ENCODE data around the gene MFSD8. TPM values are rescaled to one million over a fixed set of nuclear protein-coding genes. Genes with fewer than 3 reads are reported as not detected.
"Not testable (repeated sequence)": the region's sequence is repeated elsewhere in the genome, so short reads cannot be mapped to it uniquely, and the experiment has no call there.

Gene MFSD8
- total and polyA plus RNA-seq, 2 donors, result 8.9 to 64.4 TPM

GRCh38 chr4:127917151-127917550 is 47.8 kb downstream of the MFSD8 start:
- no peak for DNase-seq (ENCODE audit: extremely low spot score)
- Histone ChIP-seq H3K27ac (ENCODE audit: low read depth) (no peak overlapping the region), H3K4me1 (ENCODE audit: insufficient read depth) (no peaks in the 10 kb centered on the region), H3K36me3 (ENCODE audit: insufficient read depth) (no peaks in the 10 kb centered on the region), H3K4me3 (ENCODE audit: low read depth, low read length) (no peak overlapping the region)

GRCh38 chr4:127916512-127916911 is 48.5 kb downstream of the MFSD8 start:
- 93% methylated on average over 3 of the region's 3 CpGs for WGBS
- Histone ChIP-seq H3K4me3 (ENCODE audit: low read depth, low read length) (no peak overlapping the region), H3K36me3 (ENCODE audit: insufficient read depth) (no peaks in the 10 kb centered on the region), H3K4me1 (ENCODE audit: insufficient read depth) (no peaks in the 10 kb centered on the region), H3K27ac (ENCODE audit: low read depth) (no peak overlapping the region)
- DNase-seq (ENCODE audit: extremely low spot score), result no peak

- no peaks in the 10 kb centered on the region for H3K4me1 ChIP-seq (ENCODE audit: insufficient read depth)
- DNase-seq (ENCODE audit: extremely low spot score), result no peak
- H3K4me3 ChIP-seq (ENCODE audit: low read depth, low read length), result no peak overlapping the region
- no peaks in the 10 kb centered on the region for H3K36me3 ChIP-seq (ENCODE audit: insufficient read depth)
- WGBS, result 89% methylated on average over 8 of the region's 8 CpGs
- H3K27ac ChIP-seq (ENCODE audit: low read depth), result no peak overlapping the region
Measured at GRCh38 chr4:127905029-127905428, 59.9 kb downstream of the MFSD8 start.

- not testable (repeated sequence) for H3K27ac ChIP-seq (ENCODE audit: low read depth); H3K4me3 ChIP-seq (ENCODE audit: low read depth, low read length); H3K4me1 ChIP-seq (ENCODE audit: insufficient read depth); H3K36me3 ChIP-seq (ENCODE audit: insufficient read depth); DNase-seq (ENCODE audit: extremely low spot score)
- 95% methylated on average over 4 of the region's 4 CpGs for WGBS
Measured at GRCh38 chr4:127899682-127900081, 65.3 kb downstream of the MFSD8 start.

GRCh38 chr4:127896528-127896927 is 68.4 kb downstream of the MFSD8 start:
- Histone ChIP-seq H3K27ac (ENCODE audit: low read depth) (no peak overlapping the region), H3K4me3 (ENCODE audit: low read depth, low read length) (no peak overlapping the region), H3K4me1 (ENCODE audit: insufficient read depth) (no peaks in the 10 kb centered on the region), H3K36me3 (ENCODE audit: insufficient read depth) (no peaks in the 10 kb centered on the region)
- WGBS, result 98% methylated on average over 1 of the region's 1 CpG
- DNase-seq (ENCODE audit: extremely low spot score), result no peak

GRCh38 chr4:127896069-127896468 is 68.9 kb downstream of the MFSD8 start:
- 91% methylated on average over 1 of the region's 1 CpG for WGBS
- Histone ChIP-seq H3K4me1 (ENCODE audit: insufficient read depth) (no peaks in the 10 kb centered on the region), H3K27ac (ENCODE audit: low read depth) (no peak overlapping the region), H3K36me3 (ENCODE audit: insufficient read depth) (no peaks in the 10 kb centered on the region), H3K4me3 (ENCODE audit: low read depth, low read length) (no peak overlapping the region)
- no peak for DNase-seq (ENCODE audit: extremely low spot score)

GRCh38 chr4:127889903-127890302 is 75.1 kb downstream of the MFSD8 start:
- DNase-seq (ENCODE audit: extremely low spot score), result no peak
- no peaks in the 10 kb centered on the region for H3K36me3 ChIP-seq (ENCODE audit: insufficient read depth)
- no peak overlapping the region for H3K4me3 ChIP-seq (ENCODE audit: low read depth, low read length)
- H3K4me1 ChIP-seq (ENCODE audit: insufficient read depth), result no peaks in the 10 kb centered on the region
- 62% methylated on average over 3 of the region's 3 CpGs for WGBS
- no peak overlapping the region for H3K27ac ChIP-seq (ENCODE audit: low read depth)

- no peak overlapping the region for H3K4me3 ChIP-seq (ENCODE audit: low read depth, low read length)
- no peaks in the 10 kb centered on the region for H3K36me3 ChIP-seq (ENCODE audit: insufficient read depth)
- 84% methylated on average over 1 of the region's 1 CpG for WGBS
- H3K4me1 ChIP-seq (ENCODE audit: insufficient read depth), result no peaks in the 10 kb centered on the region
- H3K27ac ChIP-seq (ENCODE audit: low read depth), result no peak overlapping the region
- DNase-seq (ENCODE audit: extremely low spot score), result no peak
Measured at GRCh38 chr4:127888559-127888958, 76.4 kb downstream of the MFSD8 start.

- Histone ChIP-seq H3K27ac (ENCODE audit: low read depth) (no peak overlapping the region), H3K4me1 (ENCODE audit: insufficient read depth) (no peaks in the 10 kb centered on the region), H3K36me3 (ENCODE audit: insufficient read depth) (no peaks in the 10 kb centered on the region), H3K4me3 (ENCODE audit: low read depth, low read length) (peak overlapping the region; percentile 81)
- DNase-seq (ENCODE audit: extremely low spot score), result peak; percentile 7
- under 1% methylated on average over 7 of the region's 7 CpGs for WGBS
Measured at GRCh38 chr4:127881563-127881864, 83.5 kb downstream of the MFSD8 start.

GRCh38 chr4:127880763-127881562 is 84.0 kb downstream of the MFSD8 start, which contains the start of gene PLK4:
Gene PLK4 (plus strand): TSS chr4:127880893. CDS start chr4:127881135, 242 bp downstream.
- WGBS, result under 1% methylated on average over 70 of the region's 70 CpGs
- H3K36me3 ChIP-seq (ENCODE audit: insufficient read depth), result no peaks in the 10 kb centered on the region
- H3K27ac ChIP-seq (ENCODE audit: low read depth), result peak within 1 kb of the TSS; percentile 11
- peak; percentile 92 for DNase-seq (ENCODE audit: extremely low spot score)
- H3K4me1 ChIP-seq (ENCODE audit: insufficient read depth), result no peaks in the 10 kb centered on the region
- H3K4me3 ChIP-seq (ENCODE audit: low read depth, low read length), result peak within 1 kb of the TSS; percentile 81

- Histone ChIP-seq H3K4me3 (ENCODE audit: low read depth, low read length) (no peak overlapping the region), H3K36me3 (ENCODE audit: insufficient read depth) (no peaks in the 10 kb centered on the region), H3K27ac (ENCODE audit: low read depth) (no peak overlapping the region), H3K4me1 (ENCODE audit: insufficient read depth) (no peaks in the 10 kb centered on the region)
- no peak for DNase-seq (ENCODE audit: extremely low spot score)
Measured at GRCh38 chr4:127875791-127876190, 89.2 kb downstream of the MFSD8 start.

- no peak for DNase-seq (ENCODE audit: extremely low spot score)
- Histone ChIP-seq H3K4me3 (ENCODE audit: low read depth, low read length) (no peak overlapping the region), H3K27ac (ENCODE audit: low read depth) (no peak overlapping the region), H3K4me1 (ENCODE audit: insufficient read depth) (no peaks in the 10 kb centered on the region), H3K36me3 (ENCODE audit: insufficient read depth) (no peaks in the 10 kb centered on the region)
- 36% methylated on average over 3 of the region's 3 CpGs for WGBS
Measured at GRCh38 chr4:127870688-127871087, 94.3 kb downstream of the MFSD8 start.

GRCh38 chr4:127870281-127870680 is 94.7 kb downstream of the MFSD8 start:
- DNase-seq (ENCODE audit: extremely low spot score), result no peak
- Histone ChIP-seq H3K27ac (ENCODE audit: low read depth) (no peak overlapping the region), H3K36me3 (ENCODE audit: insufficient read depth) (no peaks in the 10 kb centered on the region), H3K4me3 (ENCODE audit: low read depth, low read length) (no peak overlapping the region), H3K4me1 (ENCODE audit: insufficient read depth) (no peaks in the 10 kb centered on the region)

GRCh38 chr4:127868196-127868595 is 96.8 kb downstream of the MFSD8 start:
- H3K4me1 ChIP-seq (ENCODE audit: insufficient read depth), result no peaks in the 10 kb centered on the region
- 84% methylated on average over 2 of the region's 2 CpGs for WGBS
- DNase-seq (ENCODE audit: extremely low spot score), result no peak
- H3K4me3 ChIP-seq (ENCODE audit: low read depth, low read length), result no peak overlapping the region
- no peak overlapping the region for H3K27ac ChIP-seq (ENCODE audit: low read depth)
- no peaks in the 10 kb centered on the region for H3K36me3 ChIP-seq (ENCODE audit: insufficient read depth)

Measured in urinary bladder (tissue), 4 donors.